ENCODE measurements around the gene PCSK4.

DNA sequence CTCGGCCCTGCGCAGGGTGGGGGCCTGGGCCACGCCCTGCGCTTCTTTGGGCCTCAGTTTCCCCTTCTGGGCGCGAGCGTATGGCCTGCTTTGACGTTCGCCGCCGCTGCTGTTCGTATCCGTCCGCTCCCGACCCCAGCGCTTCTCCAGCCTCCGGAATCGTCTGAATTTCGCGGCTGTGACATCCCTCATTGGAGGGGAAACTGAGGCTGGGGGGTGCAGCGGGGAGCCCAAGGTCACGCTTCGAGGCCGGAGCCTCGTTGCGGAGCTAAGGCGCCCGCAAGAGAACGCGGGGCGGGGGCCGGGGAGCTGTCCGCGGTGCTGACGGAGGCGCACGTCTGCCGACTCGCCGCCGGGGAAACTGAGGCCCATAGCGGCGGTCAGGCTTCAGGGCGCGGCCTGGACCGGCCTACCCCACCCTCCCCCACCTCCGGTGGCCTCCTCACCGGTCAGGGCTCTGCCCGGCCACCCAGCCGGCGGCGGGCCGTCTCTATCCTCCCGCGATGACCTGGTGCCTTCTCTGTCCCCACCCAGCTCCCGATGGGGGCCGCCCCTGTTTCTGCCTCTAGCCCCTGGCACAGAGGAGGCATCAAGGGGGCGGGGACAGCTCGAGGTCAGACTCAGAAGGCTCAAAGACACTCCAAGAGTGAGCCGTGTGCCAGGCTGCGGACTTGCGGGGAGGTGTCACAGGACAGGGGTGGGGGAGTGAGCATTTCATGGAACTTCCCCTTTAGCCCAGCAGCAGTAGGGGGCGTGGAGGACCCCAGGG, 43.3 kb downstream of the PCSK4 start:
- TF ChIP-seq, protein P1, sequence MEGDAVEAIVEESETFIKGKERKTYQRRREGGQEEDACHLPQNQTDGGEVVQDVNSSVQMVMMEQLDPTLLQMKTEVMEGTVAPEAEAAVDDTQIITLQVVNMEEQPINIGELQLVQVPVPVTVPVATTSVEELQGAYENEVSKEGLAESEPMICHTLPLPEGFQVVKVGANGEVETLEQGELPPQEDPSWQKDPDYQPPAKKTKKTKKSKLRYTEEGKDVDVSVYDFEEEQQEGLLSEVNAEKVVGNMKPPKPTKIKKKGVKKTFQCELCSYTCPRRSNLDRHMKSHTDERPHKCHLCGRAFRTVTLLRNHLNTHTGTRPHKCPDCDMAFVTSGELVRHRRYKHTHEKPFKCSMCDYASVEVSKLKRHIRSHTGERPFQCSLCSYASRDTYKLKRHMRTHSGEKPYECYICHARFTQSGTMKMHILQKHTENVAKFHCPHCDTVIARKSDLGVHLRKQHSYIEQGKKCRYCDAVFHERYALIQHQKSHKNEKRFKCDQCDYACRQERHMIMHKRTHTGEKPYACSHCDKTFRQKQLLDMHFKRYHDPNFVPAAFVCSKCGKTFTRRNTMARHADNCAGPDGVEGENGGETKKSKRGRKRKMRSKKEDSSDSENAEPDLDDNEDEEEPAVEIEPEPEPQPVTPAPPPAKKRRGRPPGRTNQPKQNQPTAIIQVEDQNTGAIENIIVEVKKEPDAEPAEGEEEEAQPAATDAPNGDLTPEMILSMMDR (IDR thresholded peaks at IDR 0.05; ENCODE audit: insufficient read depth, low read length, poor library complexity, severe bottlenecking) = no peak
- TF ChIP-seq EZH2phosphoT487 (conservative IDR thresholded peaks at IDR 0.05; ENCODE audit: low read length) = no peak

Data from SU-DHL-6 (cell line).